GM12878 (cell line): Measurements from ENCODE around the gene NTM.

ENCODE experiments used
- CHD2 ChIP-seq: IDR thresholded peaks from 2 replicates; pipeline ENCODE4 v1.6.1; 2011; ENCODE audit warnings: low read depth, low read length, improper control_type of control experiment, borderline replicate concordance
- CREM ChIP-seq: IDR thresholded peaks from 2 replicates; pipeline ENCODE4 v1.6.1; 2014; ENCODE audit warnings: antibody characterized with exemption, low read depth
- EP300 ChIP-seq, 2 experiments: fragments of 150-350 bp in 1 of 2; IDR thresholded peaks; 2 replicates each; pipeline ENCODE4 v1.6.1; 2011 to 2012; ENCODE audit warnings: low read depth in 2 of 2, low read length in 2 of 2, borderline replicate concordance in 1 of 2, improper control_type of control experiment in 1 of 2, inconsistent platforms in 1 of 2; ENCODE audit not compliant: control insufficient read depth in 1 of 2
- RELA ChIP-seq: fragments of 450-650 bp; IDR thresholded peaks from 2 replicates; pipeline ENCODE4 v1.8.0; 2014; ENCODE audit warnings: borderline replicate concordance; ENCODE audit not compliant: partially characterized antibody
- SREBF1 ChIP-seq: IDR thresholded peaks from 2 replicates; pipeline ENCODE4 v1.6.1; 2012; ENCODE audit warnings: mild to moderate bottlenecking, low read length
- TF ChIP-seq, protein P1 (sequence below), 3 experiments: IDR thresholded peaks in 2 of 3; conservative IDR thresholded peaks in 1 of 3; 2 replicates each; pipeline ENCODE4 v1.5.1; 2011; ENCODE audit warnings: low read depth in 3 of 3, low read length in 3 of 3, mild to moderate bottlenecking in 3 of 3, control low read depth in 2 of 3, moderate library complexity in 2 of 3, inconsistent platforms in 1 of 3, mixed read lengths in 1 of 3; ENCODE audit not compliant: control insufficient read depth in 2 of 3, insufficient read depth in 1 of 3; ENCODE audit errors: extremely low read depth in 1 of 3
- TF ChIP-seq, protein P2 (sequence below): fragments of 450-650 bp; IDR thresholded peaks from 2 replicates; pipeline ENCODE4 v1.6.1; 2017; ENCODE audit warnings: mild to moderate bottlenecking
- TF ChIP-seq, protein P3 (sequence below): fragments of 150-350 bp; IDR thresholded peaks from 2 replicates; pipeline ENCODE4 v1.6.1; 2016; ENCODE audit warnings: low read depth, low read length

DNA sequence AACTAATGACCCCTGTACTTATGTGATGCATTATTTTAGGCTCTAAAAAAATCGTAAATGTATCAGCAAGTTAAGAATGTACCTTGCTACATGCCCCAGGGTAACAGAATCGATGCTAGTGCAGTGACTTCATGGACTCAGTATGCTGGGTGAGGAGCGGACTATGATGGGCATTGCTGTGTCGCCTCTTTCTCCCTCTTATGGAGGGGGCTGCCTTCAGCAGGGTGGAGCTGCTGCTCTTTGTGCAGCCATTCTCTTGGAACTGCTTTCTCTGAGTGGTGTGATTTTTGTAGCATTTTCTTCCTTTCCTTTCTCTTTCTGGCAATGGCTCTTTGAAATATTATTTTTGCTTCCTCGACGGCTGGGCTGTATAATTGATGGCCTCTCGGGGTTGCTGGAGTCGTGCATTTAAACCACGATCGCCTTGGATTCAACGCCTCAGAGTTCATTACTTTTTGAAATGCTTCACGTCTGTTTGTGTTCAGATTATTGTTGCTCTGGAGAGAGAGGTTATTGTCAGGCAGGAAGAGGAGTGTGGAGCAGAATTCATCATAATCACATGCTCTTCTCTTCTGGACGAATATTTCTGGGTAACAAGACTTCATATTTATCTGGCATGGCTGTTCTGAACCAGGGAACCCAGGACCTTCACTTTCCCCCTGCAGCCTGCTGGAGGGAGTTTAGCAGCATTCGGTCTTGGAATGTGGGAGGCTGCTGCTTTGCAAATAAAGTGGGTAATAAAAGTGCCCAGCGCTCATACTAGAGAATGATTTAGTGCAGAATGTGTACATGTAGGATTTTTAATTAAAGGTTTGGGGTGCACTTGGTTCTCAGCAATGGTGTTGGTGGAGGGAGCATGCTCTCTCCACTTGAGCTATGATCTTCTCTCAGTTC, 804.2 kb downstream of the NTM start:
- TF ChIP-seq CHD2 (no peak), SREBF1 (no peak), RELA (no peak), CREM (no peak), EP300 (IDR thresholded peaks at IDR 0.05; ENCODE audit: borderline replicate concordance in 1 of 2, control insufficient read depth in 1 of 2, low read depth in 2 of 2, low read length in 2 of 2) (no peak)
- TF ChIP-seq, protein P1, sequence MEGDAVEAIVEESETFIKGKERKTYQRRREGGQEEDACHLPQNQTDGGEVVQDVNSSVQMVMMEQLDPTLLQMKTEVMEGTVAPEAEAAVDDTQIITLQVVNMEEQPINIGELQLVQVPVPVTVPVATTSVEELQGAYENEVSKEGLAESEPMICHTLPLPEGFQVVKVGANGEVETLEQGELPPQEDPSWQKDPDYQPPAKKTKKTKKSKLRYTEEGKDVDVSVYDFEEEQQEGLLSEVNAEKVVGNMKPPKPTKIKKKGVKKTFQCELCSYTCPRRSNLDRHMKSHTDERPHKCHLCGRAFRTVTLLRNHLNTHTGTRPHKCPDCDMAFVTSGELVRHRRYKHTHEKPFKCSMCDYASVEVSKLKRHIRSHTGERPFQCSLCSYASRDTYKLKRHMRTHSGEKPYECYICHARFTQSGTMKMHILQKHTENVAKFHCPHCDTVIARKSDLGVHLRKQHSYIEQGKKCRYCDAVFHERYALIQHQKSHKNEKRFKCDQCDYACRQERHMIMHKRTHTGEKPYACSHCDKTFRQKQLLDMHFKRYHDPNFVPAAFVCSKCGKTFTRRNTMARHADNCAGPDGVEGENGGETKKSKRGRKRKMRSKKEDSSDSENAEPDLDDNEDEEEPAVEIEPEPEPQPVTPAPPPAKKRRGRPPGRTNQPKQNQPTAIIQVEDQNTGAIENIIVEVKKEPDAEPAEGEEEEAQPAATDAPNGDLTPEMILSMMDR (IDR thresholded peaks at IDR 0.05 in 2 of 3, conservative IDR thresholded peaks at IDR 0.05 in 1 of 3; ENCODE audit: control insufficient read depth in 2 of 3, extremely low read depth in 1 of 3, insufficient read depth in 1 of 3, low read depth in 3 of 3, low read length in 3 of 3): no peak
- TF ChIP-seq, protein P2, sequence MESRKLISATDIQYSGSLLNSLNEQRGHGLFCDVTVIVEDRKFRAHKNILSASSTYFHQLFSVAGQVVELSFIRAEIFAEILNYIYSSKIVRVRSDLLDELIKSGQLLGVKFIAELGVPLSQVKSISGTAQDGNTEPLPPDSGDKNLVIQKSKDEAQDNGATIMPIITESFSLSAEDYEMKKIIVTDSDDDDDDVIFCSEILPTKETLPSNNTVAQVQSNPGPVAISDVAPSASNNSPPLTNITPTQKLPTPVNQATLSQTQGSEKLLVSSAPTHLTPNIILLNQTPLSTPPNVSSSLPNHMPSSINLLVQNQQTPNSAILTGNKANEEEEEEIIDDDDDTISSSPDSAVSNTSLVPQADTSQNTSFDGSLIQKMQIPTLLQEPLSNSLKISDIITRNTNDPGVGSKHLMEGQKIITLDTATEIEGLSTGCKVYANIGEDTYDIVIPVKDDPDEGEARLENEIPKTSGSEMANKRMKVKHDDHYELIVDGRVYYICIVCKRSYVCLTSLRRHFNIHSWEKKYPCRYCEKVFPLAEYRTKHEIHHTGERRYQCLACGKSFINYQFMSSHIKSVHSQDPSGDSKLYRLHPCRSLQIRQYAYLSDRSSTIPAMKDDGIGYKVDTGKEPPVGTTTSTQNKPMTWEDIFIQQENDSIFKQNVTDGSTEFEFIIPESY: no peak
- TF ChIP-seq, protein P3, sequence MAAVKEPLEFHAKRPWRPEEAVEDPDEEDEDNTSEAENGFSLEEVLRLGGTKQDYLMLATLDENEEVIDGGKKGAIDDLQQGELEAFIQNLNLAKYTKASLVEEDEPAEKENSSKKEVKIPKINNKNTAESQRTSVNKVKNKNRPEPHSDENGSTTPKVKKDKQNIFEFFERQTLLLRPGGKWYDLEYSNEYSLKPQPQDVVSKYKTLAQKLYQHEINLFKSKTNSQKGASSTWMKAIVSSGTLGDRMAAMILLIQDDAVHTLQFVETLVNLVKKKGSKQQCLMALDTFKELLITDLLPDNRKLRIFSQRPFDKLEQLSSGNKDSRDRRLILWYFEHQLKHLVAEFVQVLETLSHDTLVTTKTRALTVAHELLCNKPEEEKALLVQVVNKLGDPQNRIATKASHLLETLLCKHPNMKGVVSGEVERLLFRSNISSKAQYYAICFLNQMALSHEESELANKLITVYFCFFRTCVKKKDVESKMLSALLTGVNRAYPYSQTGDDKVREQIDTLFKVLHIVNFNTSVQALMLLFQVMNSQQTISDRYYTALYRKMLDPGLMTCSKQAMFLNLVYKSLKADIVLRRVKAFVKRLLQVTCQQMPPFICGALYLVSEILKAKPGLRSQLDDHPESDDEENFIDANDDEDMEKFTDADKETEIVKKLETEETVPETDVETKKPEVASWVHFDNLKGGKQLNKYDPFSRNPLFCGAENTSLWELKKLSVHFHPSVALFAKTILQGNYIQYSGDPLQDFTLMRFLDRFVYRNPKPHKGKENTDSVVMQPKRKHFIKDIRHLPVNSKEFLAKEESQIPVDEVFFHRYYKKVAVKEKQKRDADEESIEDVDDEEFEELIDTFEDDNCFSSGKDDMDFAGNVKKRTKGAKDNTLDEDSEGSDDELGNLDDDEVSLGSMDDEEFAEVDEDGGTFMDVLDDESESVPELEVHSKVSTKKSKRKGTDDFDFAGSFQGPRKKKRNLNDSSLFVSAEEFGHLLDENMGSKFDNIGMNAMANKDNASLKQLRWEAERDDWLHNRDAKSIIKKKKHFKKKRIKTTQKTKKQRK: no peak
